IMR-90 (cell line): Measurements from ENCODE around the gene ACTN1. TPM values are rescaled to one million over a fixed set of nuclear protein-coding genes. Genes with fewer than 3 reads are reported as not detected.
A peak's percentile ranks its signal among the peaks of the same experiment; 100 is the strongest.

ENCODE experiments used
- ATAC-seq: fragments of 200-7000 bp; cut with Tn5 transposase; 2 replicates; pipeline ENCODE4 v1.9.1; 2020; ENCODE audit warnings: low read depth, mild to moderate bottlenecking, moderate library complexity
- BruUV-seq: library from RNA; stranded (reverse); fragments of 400-500 nt; replicated peaks from 2 replicates; lab custom pipeline; 2021; lab: Mats Ljungman, UMichigan
- CTCF ChIA-PET: fragments of 300-600 bp; formaldehyde crosslinking; extraction: SDS; loops from one replicate; lab custom pipeline; 2021; ENCODE audit warnings: antibody characterized with exemption; lab: Yijun Ruan, JAX
- POLR2A ChIA-PET: fragments of 300-600 bp; sonication (Branson Sonifier 250); formaldehyde crosslinking; loops from one replicate; lab custom pipeline; 2022; ENCODE audit warnings: antibody characterized with exemption; ENCODE audit not compliant: unreplicated experiment; lab: Charles Lee
- DNase-seq: peaks from one replicate; pipeline ENCODE4 v3.0.0; 2013
- H2AFZ ChIP-seq: replicated peaks from 2 replicates; pipeline ENCODE3; 2013; ENCODE audit warnings: low read length, mild to moderate bottlenecking; ENCODE audit not compliant: poor library complexity
- H2AK5ac ChIP-seq: 2 replicates; pipeline ENCODE4 v1.6.1; 2013; ENCODE audit warnings: low read depth, low read length, inconsistent platforms
- H2AK9ac ChIP-seq: replicated peaks from 2 replicates; pipeline ENCODE3; 2013; ENCODE audit warnings: mild to moderate bottlenecking, low read depth, low read length, moderate library complexity; ENCODE audit not compliant: poor library complexity
- H2BK120ac ChIP-seq: 2 replicates; pipeline ENCODE4 v1.6.1; 2013; ENCODE audit warnings: low read depth, low read length, inconsistent platforms
- H2BK15ac ChIP-seq: 3 replicates; pipeline ENCODE4 v1.6.1; 2013; ENCODE audit warnings: low read depth, low read length, inconsistent platforms
- H2BK20ac ChIP-seq: 2 replicates; pipeline ENCODE4 v1.6.1; 2013; ENCODE audit warnings: low read depth, mild to moderate bottlenecking, inconsistent platforms, low read length, moderate library complexity
- H2BK5ac ChIP-seq: 2 replicates; pipeline ENCODE4 v1.6.1; 2013; ENCODE audit warnings: mild to moderate bottlenecking, low read depth, low read length, inconsistent platforms; ENCODE audit not compliant: poor library complexity, severe bottlenecking
- H3K14ac ChIP-seq: replicated peaks from 2 replicates; pipeline ENCODE4 v1.6.1; 2013; ENCODE audit warnings: low read depth, low read length, inconsistent platforms
- H3K18ac ChIP-seq: 2 replicates; pipeline ENCODE4 v1.6.1; 2013; ENCODE audit warnings: low read depth, low read length, control low read depth
- H3K23ac ChIP-seq: 2 replicates; pipeline ENCODE4 v1.6.1; 2013; ENCODE audit warnings: low read depth, low read length, inconsistent platforms
- H3K27ac ChIP-seq: 2 replicates; pipeline ENCODE4 v1.5.1; 2013; ENCODE audit warnings: mild to moderate bottlenecking, control low read depth, low read length; ENCODE audit not compliant: insufficient read depth
- H3K27me3 ChIP-seq: 2 replicates; pipeline ENCODE4 v1.6.1; 2013; ENCODE audit warnings: low read length; ENCODE audit not compliant: control insufficient read depth, insufficient read depth
- H3K36me3 ChIP-seq: 2 replicates; pipeline ENCODE4 v1.6.1; 2013; ENCODE audit warnings: low read length, mixed read lengths; ENCODE audit not compliant: control insufficient read depth, insufficient read depth
- H3K4ac ChIP-seq: 2 replicates; pipeline ENCODE4 v1.6.1; 2013; ENCODE audit warnings: low read depth, low read length, inconsistent platforms
- H3K4me1 ChIP-seq: 2 replicates; pipeline ENCODE4 v1.6.1; 2013; ENCODE audit warnings: low read length, mixed read lengths; ENCODE audit not compliant: control insufficient read depth, insufficient read depth
- H3K4me2 ChIP-seq: 2 replicates; pipeline ENCODE4 v1.6.1; 2013; ENCODE audit warnings: low read depth, mild to moderate bottlenecking, control low read depth, low read length, moderate library complexity
- H3K4me3 ChIP-seq: 2 replicates; pipeline ENCODE4 v1.5.1; 2013; ENCODE audit warnings: low read depth, mild to moderate bottlenecking, control low read depth, low read length, moderate library complexity; ENCODE audit not compliant: insufficient read depth
- H3K56ac ChIP-seq: 2 replicates; pipeline ENCODE4 v1.6.1; 2013; ENCODE audit warnings: low read length, inconsistent platforms; ENCODE audit not compliant: insufficient read depth; ENCODE audit errors: extremely low read depth
- H3K79me1 ChIP-seq, 2 experiments: 2 replicates each; pipeline ENCODE4 v1.6.1; 2013; ENCODE audit warnings: low read length in 2 of 2, inconsistent platforms in 1 of 2, low read depth in 1 of 2
- H3K9ac ChIP-seq: 2 replicates; pipeline ENCODE4 v1.6.1; 2013; ENCODE audit warnings: low read depth, low read length, control low read depth
- H3K9me1 ChIP-seq: 2 replicates; pipeline ENCODE4 v1.6.1; 2013; ENCODE audit warnings: low read length, inconsistent platforms; ENCODE audit not compliant: insufficient read depth
- H3K9me3 ChIP-seq: 2 replicates; pipeline ENCODE4 v1.6.1; 2013; ENCODE audit warnings: low read length; ENCODE audit not compliant: control insufficient read depth, insufficient read depth
- H4K20me1 ChIP-seq: 2 replicates; pipeline ENCODE4 v1.6.1; 2013; ENCODE audit warnings: low read length, inconsistent platforms; ENCODE audit not compliant: insufficient read depth
- H4K5ac ChIP-seq: 2 replicates; pipeline ENCODE4 v1.6.1; 2013; ENCODE audit warnings: mild to moderate bottlenecking, low read depth, low read length, control low read depth
- H4K8ac ChIP-seq, 2 experiments: 2 replicates each; pipeline ENCODE4 v1.6.1; 2013; ENCODE audit warnings: low read depth in 2 of 2, low read length in 2 of 2, control low read depth in 1 of 2, inconsistent platforms in 1 of 2
- H4K91ac ChIP-seq: 2 replicates; pipeline ENCODE4 v1.6.1; 2013; ENCODE audit warnings: low read depth, low read length, inconsistent platforms; ENCODE audit not compliant: insufficient read depth
- BHLHE40 ChIP-seq: fragments of 150-350 bp; IDR thresholded peaks from 2 replicates; pipeline ENCODE4 v1.6.1; 2016; ENCODE audit warnings: mild to moderate bottlenecking, low read depth, low read length
- ELK1 ChIP-seq: fragments of 150-350 bp; IDR thresholded peaks from 2 replicates; pipeline ENCODE4 v1.6.1; 2016; ENCODE audit warnings: low read depth, mild to moderate bottlenecking, low read length, moderate library complexity, borderline replicate concordance
- FOS ChIP-seq: fragments of 150-350 bp; IDR thresholded peaks from 2 replicates; pipeline ENCODE4 v1.6.1; 2016; ENCODE audit warnings: low read depth, low read length
- NFE2L2 ChIP-seq: fragments of 150-350 bp; IDR thresholded peaks from 2 replicates; pipeline ENCODE4 v1.6.1; 2016; ENCODE audit warnings: low read depth, mild to moderate bottlenecking, low read length
- WGBS, 2 experiments: methylation state at CpG; one replicate each; pipeline versions ENCODE4 v1.1.5 to v1.1.7; 2013; ENCODE audit warnings: missing lambda C conversion rate in 2 of 2; ENCODE audit not compliant: insufficient read length in 1 of 2; ENCODE audit errors: extremely low coverage in 2 of 2; 5-methylcytosine and 5-hydroxymethylcytosine counted together
- dilution Hi-C: fragments of 300-500 bp; cut with HindIII; formaldehyde crosslinking; loops from one replicate; pipeline ENCODE4 v1.14.3; 2018; ENCODE audit warnings: low sequenced_read_pairs; ENCODE audit not compliant: unreplicated experiment
- in situ Hi-C: fragments of 300-500 bp; cut with MboI; formaldehyde crosslinking; loops from 3 replicates; pipeline ENCODE4 v1.14.3; 2019; ENCODE audit warnings: low sequenced_read_pairs, inconsistent platforms, mixed read lengths
- intact Hi-C: fragments of 100-400 bp; cut with micrococcal nuclease; formaldehyde crosslinking; loops from 2 replicates; pipeline ENCODE4 v1.10.0; 2022
- polyA plus RNA-seq, 3 experiments: library from polyadenylated mRNA; depleted of rRNA; stranded (reverse); fragments of >200 nt; gene quantifications; 2 replicates each; pipeline ENCODE4 v1.2.3, GENCODE V29; 2012; ENCODE audit warnings: low replicate concordance in 1 of 3
- total RNA-seq: library from RNA; depleted of rRNA; stranded (reverse); fragments of >200 nt; gene quantifications from 2 replicates; pipeline ENCODE4 v1.2.3, GENCODE V29; 2012

Gene ACTN1
- total and polyA plus RNA-seq, 2 of the 4 experiments (the other 2 are of a cell fraction): 684 to 766 TPM

DNA sequence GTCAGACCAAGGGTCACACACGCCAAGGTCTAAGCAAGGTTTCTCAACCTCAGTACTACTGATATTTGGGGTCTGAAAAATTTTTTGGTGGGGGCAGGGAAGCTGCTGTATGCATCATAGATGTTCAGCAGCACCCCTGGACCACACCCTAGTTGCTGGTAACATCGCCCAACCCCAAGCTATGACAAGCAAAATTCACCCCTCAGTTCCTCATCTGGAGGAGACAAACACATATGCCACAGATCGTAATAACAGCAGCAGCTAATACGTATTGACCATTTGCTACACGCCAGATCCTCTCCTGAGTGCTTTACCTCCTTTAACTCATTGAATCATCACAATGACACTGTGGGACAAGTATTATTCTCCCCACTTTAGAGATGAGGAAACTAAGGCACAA is 46.4 kb downstream of the ACTN1 start:
- H3K4me1 ChIP-seq: peaks cover 61% of the 10 kb centered on the region

More for the DNA sequence above, 46.4 kb downstream of the ACTN1 start:
- H2BK120ac ChIP-seq: no peak overlapping the region
- H3K23ac ChIP-seq: no peak overlapping the region; the same call in 1 of the 2 replicates
- H3K9ac ChIP-seq: peak overlapping the region; percentile 22; the same call in 1 of the 2 replicates
- peaks cover 74% of the 10 kb centered on the region for H3K9me1 ChIP-seq
- no peak overlapping the region for H3K4me2 ChIP-seq
- H4K8ac ChIP-seq: 0 out of 4 replicates have a peak overlapping the region, but pooled peaks of 1 of the 2 experiments have one; percentile 27
- 0 out of 2 replicates have a peak overlapping the region, but pooled peaks have one; percentile 39 for H3K4ac ChIP-seq
- intact Hi-C loops: no loop called here
- no peak overlapping the region for H3K4me3 ChIP-seq
- H4K91ac ChIP-seq: no peak overlapping the region
- no peak overlapping the region for H2BK20ac ChIP-seq
- dilution Hi-C loops: no loop called here
- WGBS, 2 experiments: no CpG with 5 or more reads among the region's 5 CpGs
- BruUV-seq: no TSS peak
- peaks cover 100% of the 10 kb centered on the region for H4K20me1 ChIP-seq
- no peak overlapping the region for H4K5ac ChIP-seq
- in situ Hi-C loops: no loop called here
- H2BK5ac ChIP-seq: peak overlapping the region; percentile 59
- no peak overlapping the region for H3K14ac ChIP-seq
- peaks cover 46% of the 10 kb centered on the region for H3K36me3 ChIP-seq
- 0 out of 2 replicates have a peak overlapping the region, but pooled peaks have one; percentile 48 for H3K18ac ChIP-seq
- ChIA-PET CTCF (no interaction called here), POLR2A (interaction anchor here (0.8 kb wide), 1 partner anchor 43 kb away, joined by 9 read pairs; no protein-coding TSS in a partner anchor)
- ATAC-seq (no peak), DNase-seq (no peak)
- TF ChIP-seq ELK1: no peak
- no peak for TF ChIP-seq BHLHE40
- no peak for TF ChIP-seq FOS
- no peak for TF ChIP-seq NFE2L2
- peak overlapping the region; percentile 44; the same call in 1 of the 2 replicates for H3K27ac ChIP-seq
- H2AFZ ChIP-seq: no peak overlapping the region
- no peak overlapping the region for H2BK15ac ChIP-seq
- H3K9me3 ChIP-seq: no peaks in the 10 kb centered on the region
- H3K27me3 ChIP-seq: no peaks in the 10 kb centered on the region
- no peak overlapping the region for H2AK9ac ChIP-seq
- H2AK5ac ChIP-seq: no peak overlapping the region
- peaks cover 0 to 80% of the 10 kb centered on the region in 2 experiments; a peak in 2 of 4 replicates for H3K79me1 ChIP-seq
- no peak overlapping the region for H3K56ac ChIP-seq
